Kidney epithelial cell (primary cell): ENCODE results near the gene CCDC127. TPM values are rescaled to one million over a fixed set of nuclear protein-coding genes. Genes with fewer than 3 reads are reported as not detected.

Experiments
- DNase-seq: peaks from one replicate; pipeline ENCODE4 v3.0.0-alpha.2; 2010; ENCODE audit warnings: low read depth
- H3K27me3 ChIP-seq: 2 replicates; pipeline ENCODE4 v1.6.0; 2011; ENCODE audit warnings: low read length; ENCODE audit not compliant: control insufficient read depth, insufficient read depth
- H3K36me3 ChIP-seq: 2 replicates; pipeline ENCODE4 v1.5.1; 2011; ENCODE audit warnings: low read length; ENCODE audit not compliant: control insufficient read depth, insufficient read depth
- H3K4me3 ChIP-seq: 2 replicates; pipeline ENCODE4 v1.5.1; 2011; ENCODE audit warnings: low read depth, mild to moderate bottlenecking, control low read depth, low read length
- total RNA-seq: library from RNA; depleted of rRNA; stranded (reverse); fragments of >200 nt; gene quantifications from 2 replicates; pipeline ENCODE4 v1.2.3, GENCODE V29; 2015
- TF ChIP-seq, protein P1 (sequence below): IDR thresholded peaks from 2 replicates; pipeline ENCODE4 v1.5.1; 2011; ENCODE audit warnings: mild to moderate bottlenecking, moderate library complexity, low read length, control low read depth, inconsistent platforms; ENCODE audit not compliant: insufficient read depth, poor library complexity, severe bottlenecking

CCDC127 gene
- total RNA-seq, 1 donor from 2014 or later: 5.8 TPM

DNA sequence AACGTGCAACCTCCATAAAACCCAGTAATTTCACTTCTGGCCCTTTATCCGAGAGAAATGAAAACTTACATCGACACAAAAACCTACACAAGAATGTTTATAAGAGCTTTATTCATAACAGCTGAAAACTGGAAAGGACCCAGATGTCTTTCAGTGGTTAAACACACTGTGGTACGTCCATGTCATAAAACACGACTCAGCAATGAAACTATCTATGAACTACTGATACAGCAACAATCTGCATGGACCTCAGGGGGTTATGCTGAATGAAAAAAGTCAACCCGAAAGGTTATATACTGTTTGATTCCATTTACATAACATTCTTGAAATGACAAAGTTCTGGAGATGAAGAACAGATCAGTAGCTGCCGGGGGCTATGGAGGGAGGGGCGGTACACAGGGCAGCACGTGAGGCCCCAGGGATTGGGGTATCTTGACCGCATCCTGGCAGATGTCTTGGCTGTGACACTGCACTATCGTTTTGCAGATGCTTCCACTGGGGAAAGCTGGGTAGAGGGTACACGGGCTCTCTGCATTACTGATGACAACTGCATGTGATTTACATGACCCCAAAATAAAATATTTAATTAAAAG is 4.1 kb downstream of the CCDC127 start:
- no peak for DNase-seq
- Histone ChIP-seq H3K36me3 (no peaks in the 10 kb centered on the region), H3K4me3 (no peak overlapping the region), H3K27me3 (no peaks in the 10 kb centered on the region)
- TF ChIP-seq, protein P1, sequence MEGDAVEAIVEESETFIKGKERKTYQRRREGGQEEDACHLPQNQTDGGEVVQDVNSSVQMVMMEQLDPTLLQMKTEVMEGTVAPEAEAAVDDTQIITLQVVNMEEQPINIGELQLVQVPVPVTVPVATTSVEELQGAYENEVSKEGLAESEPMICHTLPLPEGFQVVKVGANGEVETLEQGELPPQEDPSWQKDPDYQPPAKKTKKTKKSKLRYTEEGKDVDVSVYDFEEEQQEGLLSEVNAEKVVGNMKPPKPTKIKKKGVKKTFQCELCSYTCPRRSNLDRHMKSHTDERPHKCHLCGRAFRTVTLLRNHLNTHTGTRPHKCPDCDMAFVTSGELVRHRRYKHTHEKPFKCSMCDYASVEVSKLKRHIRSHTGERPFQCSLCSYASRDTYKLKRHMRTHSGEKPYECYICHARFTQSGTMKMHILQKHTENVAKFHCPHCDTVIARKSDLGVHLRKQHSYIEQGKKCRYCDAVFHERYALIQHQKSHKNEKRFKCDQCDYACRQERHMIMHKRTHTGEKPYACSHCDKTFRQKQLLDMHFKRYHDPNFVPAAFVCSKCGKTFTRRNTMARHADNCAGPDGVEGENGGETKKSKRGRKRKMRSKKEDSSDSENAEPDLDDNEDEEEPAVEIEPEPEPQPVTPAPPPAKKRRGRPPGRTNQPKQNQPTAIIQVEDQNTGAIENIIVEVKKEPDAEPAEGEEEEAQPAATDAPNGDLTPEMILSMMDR: no peak

DNA sequence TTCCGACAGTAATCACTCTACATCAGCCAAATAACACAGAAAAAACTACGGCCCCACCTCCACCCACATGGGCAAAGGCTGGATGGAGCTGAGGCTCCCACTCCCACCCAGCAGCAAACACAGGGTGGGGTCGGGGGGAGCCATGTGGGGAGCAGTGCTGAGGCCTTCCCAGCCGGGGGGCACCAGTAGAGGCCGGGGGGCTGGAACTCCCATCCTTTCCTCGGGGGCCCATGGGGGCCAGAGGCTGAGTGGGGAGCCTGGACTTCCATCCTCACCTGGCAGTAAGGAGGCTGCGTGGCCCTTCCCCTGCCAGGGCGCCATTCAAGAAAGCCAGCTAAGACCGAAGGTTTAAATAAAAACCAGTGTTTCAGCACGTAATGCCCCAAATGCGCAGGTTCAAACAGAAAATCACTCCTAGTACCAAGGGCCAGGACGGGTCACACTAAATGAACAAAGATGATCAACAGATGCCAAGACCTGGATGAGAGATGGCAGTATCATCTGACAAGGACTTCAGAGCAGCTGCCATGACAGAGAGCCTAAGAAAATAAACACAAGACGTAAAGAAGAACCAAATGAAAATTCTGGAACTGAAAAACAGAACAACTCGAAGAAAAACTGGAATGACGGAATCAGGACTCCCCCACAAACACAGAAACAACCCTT is 9.4 kb downstream of the CCDC127 start:
- TF ChIP-seq, protein P1: no peak
- Histone ChIP-seq H3K27me3 (no peaks in the 10 kb centered on the region), H3K4me3 (no peak overlapping the region), H3K36me3 (no peaks in the 10 kb centered on the region)
- no peak for DNase-seq

DNA sequence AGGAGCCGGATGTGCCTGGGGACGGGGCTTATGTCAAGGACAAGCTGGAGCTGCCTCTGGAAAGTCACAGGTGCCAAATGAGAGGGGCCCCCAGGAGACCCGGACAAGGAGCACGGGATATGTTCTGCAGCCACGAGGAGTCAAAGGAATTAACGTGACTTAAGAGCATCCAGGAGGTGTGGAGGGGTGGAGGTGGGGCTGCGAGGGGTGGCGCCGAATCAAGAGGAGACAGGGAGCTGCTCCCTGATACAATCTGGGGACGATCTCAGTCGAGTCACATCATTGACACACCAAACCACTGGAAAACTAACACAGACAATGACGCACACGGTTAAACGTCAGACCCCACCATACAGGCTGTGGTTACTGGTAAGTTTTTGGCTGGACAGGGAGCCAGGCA is 10.4 kb downstream of the CCDC127 start:
- no peak overlapping the region for H3K4me3 ChIP-seq
- H3K36me3 ChIP-seq: no peaks in the 10 kb centered on the region
- H3K27me3 ChIP-seq: no peaks in the 10 kb centered on the region
- DNase-seq: no peak
- TF ChIP-seq, protein P1: no peak

DNA sequence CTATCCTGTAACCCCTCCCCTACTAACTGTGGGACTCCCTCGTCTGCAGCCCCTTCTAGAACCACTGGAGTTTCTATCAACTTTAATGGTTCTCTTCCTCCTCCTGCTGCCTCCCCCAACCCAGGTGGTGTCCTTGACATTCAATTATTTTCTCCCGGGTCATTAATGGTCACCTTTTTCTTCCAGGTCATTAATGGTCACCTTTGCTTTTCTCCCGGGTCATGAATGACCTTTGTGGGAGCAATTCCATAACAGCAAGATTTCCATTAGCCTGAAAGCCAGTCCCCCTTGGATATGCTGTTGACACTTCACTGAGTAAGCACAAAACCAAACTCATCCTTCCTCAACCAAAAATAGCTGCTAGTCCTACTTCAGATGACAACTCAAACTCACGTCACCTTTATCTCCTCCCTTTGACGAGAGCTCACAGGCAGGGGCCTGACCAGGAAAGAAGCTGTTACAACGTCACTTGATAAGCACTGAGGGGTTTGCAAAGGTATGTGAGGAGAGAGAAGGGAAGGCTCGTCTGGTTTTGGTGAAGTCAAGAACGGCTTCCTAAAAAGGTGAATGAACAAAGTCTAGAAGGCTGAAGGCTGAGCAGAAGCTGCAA is 10.9 kb downstream of the CCDC127 start:
- TF ChIP-seq, protein P1: no peak
- no peak for DNase-seq
- Histone ChIP-seq H3K27me3 (no peaks in the 10 kb centered on the region), H3K36me3 (no peaks in the 10 kb centered on the region), H3K4me3 (no peak overlapping the region)

DNA sequence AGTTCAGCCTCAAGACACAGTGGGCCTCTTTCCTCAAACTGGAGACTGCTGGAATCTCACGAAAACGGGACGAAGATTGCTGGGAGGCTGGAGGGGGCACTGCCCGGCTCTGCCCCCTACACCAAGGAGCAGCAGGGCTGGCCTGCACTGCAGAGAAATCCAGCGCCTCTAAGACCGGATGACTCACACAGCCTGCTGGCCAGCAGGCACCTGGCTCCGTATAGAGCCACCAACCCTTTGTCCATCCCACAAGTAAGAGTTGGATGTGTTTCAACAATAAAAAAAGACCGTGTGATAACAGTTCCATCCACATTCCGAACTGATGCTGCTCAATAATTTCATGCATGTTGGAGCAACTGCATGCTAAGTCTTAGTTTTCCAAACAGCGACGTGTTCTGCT is 11.5 kb downstream of the CCDC127 start:
- H3K4me3 ChIP-seq: no peak overlapping the region
- no peaks in the 10 kb centered on the region for H3K36me3 ChIP-seq
- DNase-seq: no peak
- TF ChIP-seq, protein P1: no peak
- H3K27me3 ChIP-seq: no peaks in the 10 kb centered on the region
